Right lobe of liver (tissue), 4 donors: ENCODE data around the gene CLEC2L.

ENCODE experiments used
- CTCF ChIP-seq, 4 donors: fragments of 200-600 bp in 3 of 4; fragments of 450-650 bp in 1 of 4; IDR thresholded peaks; one replicate each; pipeline versions ENCODE4 v1.5.1 to v1.8.0; 2016 to 2022; ENCODE audit warnings: antibody characterized with exemption in 4 of 4, mild to moderate bottlenecking in 2 of 4
- POLR2A ChIP-seq: fragments of 450-650 bp; IDR thresholded peaks from one replicate; pipeline ENCODE4 v1.6.1; 2017; ENCODE audit warnings: antibody characterized with exemption, mild to moderate bottlenecking
- donor health status: DM: no; HTN: no; CAD: no.
- donor health status: DM: no; HTN: no; CAD: no.
- donor health status: DM: no; HTN: yes; CAD: no.

DNA sequence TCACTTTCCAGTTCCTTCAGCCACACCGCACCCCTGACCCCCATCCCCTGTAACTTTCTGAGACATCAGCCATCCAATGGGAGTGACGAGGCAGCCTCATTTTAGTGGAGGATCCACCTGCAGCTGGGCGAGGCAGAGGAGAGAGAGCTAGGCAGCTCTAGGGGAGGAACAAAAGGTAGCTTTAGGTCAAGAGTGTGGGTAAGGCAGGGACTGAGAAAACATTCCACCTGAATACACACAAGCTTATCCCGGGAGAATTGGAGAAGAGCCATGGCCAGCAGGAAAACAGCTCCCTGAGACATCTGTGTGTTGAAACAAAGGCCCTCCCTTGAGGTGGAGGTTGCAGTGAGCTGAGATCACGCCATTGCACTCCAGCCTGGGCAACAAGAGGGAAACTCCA is 33.4 kb upstream of the CLEC2L start:
- no peak for TF ChIP-seq CTCF (IDR thresholded peaks at IDR 0.05)
- TF ChIP-seq POLR2A, result no peak
